Cardiac septum (tissue), 1 donor: Measurements from ENCODE around the gene ADIPOR2. TPM values are rescaled to one million over a fixed set of nuclear protein-coding genes. Genes with fewer than 3 reads are reported as not detected.
"Not testable (repeated sequence)": the region's sequence is repeated elsewhere in the genome, so short reads cannot be mapped to it uniquely, and the experiment has no call there.

Source experiments
- DNase-seq: peaks from one replicate; pipeline ENCODE4 v3.0.0-alpha.2; 2020; ENCODE audit warnings: low spot score
- intact Hi-C: fragments of 100-400 bp; cut with DNase I; formaldehyde crosslinking; loops from one replicate; pipeline ENCODE4 v1.14.0; 2022
- total RNA-seq: library from RNA; stranded (reverse); fragmentation: NEBNext Ultra II Directional; extraction: Animal tissue kit (Norgen Biotek cat#: 25700); gene quantifications from one replicate; pipeline ENCODE4 v1.2.1, GENCODE V29; 2021
- donor health status: DM: no; HTN: no; CAD: no.

The ADIPOR2 gene
- total RNA-seq, 1 donor from 2014 or later: 33.4 TPM

- intact Hi-C loops: no loop called here
- DNase-seq: peak; percentile 71
Measured at GRCh38 chr12:1805441-1806081, 114.7 kb downstream of the ADIPOR2 start.

GRCh38 chr12:1806301-1807086 is 115.6 kb downstream of the ADIPOR2 start:
- peak; percentile 69 for DNase-seq
- intact Hi-C loops: no loop called here

- DNase-seq: no peak
- intact Hi-C loops: no loop called here
Measured at GRCh38 chr12:1807087-1807860, 116.4 kb downstream of the ADIPOR2 start.

- DNase-seq: no peak
- intact Hi-C loops: no loop called here
Measured at GRCh38 chr12:1808036-1808797, 117.3 kb downstream of the ADIPOR2 start.

- intact Hi-C loops: no loop called here
- DNase-seq: no peak
Measured at GRCh38 chr12:1808798-1809480, 118.1 kb downstream of the ADIPOR2 start.

GRCh38 chr12:1809591-1810190 is 118.8 kb downstream of the ADIPOR2 start:
- intact Hi-C loops: no loop called here

GRCh38 chr12:1810201-1810930 is 119.5 kb downstream of the ADIPOR2 start:
- no peak for DNase-seq
- intact Hi-C loops: no loop called here

More at GRCh38 chr12:1809591-1810190, 118.8 kb downstream of the ADIPOR2 start:
- DNase-seq: no peak

GRCh38 chr12:1810931-1811280 is 120.0 kb downstream of the ADIPOR2 start:
- no peak for DNase-seq
- intact Hi-C loops: no loop called here

GRCh38 chr12:1811281-1811947 is 120.5 kb downstream of the ADIPOR2 start:
- no peak for DNase-seq
- intact Hi-C loops: no loop called here

GRCh38 chr12:1811948-1812291 is 121.0 kb downstream of the ADIPOR2 start:
- intact Hi-C loops: no loop called here
- no peak for DNase-seq

GRCh38 chr12:1812650-1813302 is 121.9 kb downstream of the ADIPOR2 start:
- intact Hi-C loops: no loop called here
- peak; percentile 86 for DNase-seq

GRCh38 chr12:1814266-1814665 is 123.4 kb downstream of the ADIPOR2 start:
- DNase-seq: no peak

GRCh38 chr12:1815108-1815507 is 124.2 kb downstream of the ADIPOR2 start:
- no peak for DNase-seq
- intact Hi-C loops: no loop called here

More at GRCh38 chr12:1814266-1814665, 123.4 kb downstream of the ADIPOR2 start:
- intact Hi-C loops: no loop called here

GRCh38 chr12:1815814-1816729 is 125.2 kb downstream of the ADIPOR2 start:
- intact Hi-C loops: no loop called here
- no peak for DNase-seq

GRCh38 chr12:1816730-1817348 is 126.0 kb downstream of the ADIPOR2 start:
- intact Hi-C loops: no loop called here
- DNase-seq: no peak

GRCh38 chr12:1817928-1818327 is 127.1 kb downstream of the ADIPOR2 start:
- intact Hi-C loops, DNase-seq: not testable (repeated sequence)
